ENCODE measurements around the gene UBAP1L.
"Not testable (repeated sequence)": the region's sequence is repeated elsewhere in the genome, so short reads cannot be mapped to it uniquely, and the experiment has no call there.

GRCh38 chr15:65138631-65139030 is 23.6 kb upstream of the UBAP1L start:
- TF ChIP-seq POLR2A (IDR thresholded peaks at IDR 0.05; ENCODE audit: low read length); GATA1 (IDR thresholded peaks at IDR 0.05; ENCODE audit: low read depth, low read length): not testable (repeated sequence)
